Neural crest cell (in vitro differentiated cells): Measurements from ENCODE around the gene OR7G2. TPM values are rescaled to one million over a fixed set of nuclear protein-coding genes. Genes with fewer than 3 reads are reported as not detected.
"Not testable (repeated sequence)": the region's sequence is repeated elsewhere in the genome, so short reads cannot be mapped to it uniquely, and the experiment has no call there.

ENCODE experiments used
- DNase-seq: peaks from one replicate; pipeline ENCODE4 v3.0.0; 2021; ENCODE audit warnings: low read depth, mixed read lengths, low spot score
- H3K27ac Mint-ChIP-seq: one replicate; pipeline ENCODE4 v1.8.0; 2021; ENCODE audit warnings: mild to moderate bottlenecking, mixed read lengths; ENCODE audit not compliant: unreplicated experiment
- H3K27me3 Mint-ChIP-seq: 2 replicates; pipeline ENCODE4 v1.8.0; 2021; ENCODE audit warnings: low read depth, mild to moderate bottlenecking, mixed read lengths
- H3K36me3 Mint-ChIP-seq: 2 replicates; pipeline ENCODE4 v1.8.0; 2021; ENCODE audit warnings: low read depth, mild to moderate bottlenecking, mixed read lengths
- H3K4me1 Mint-ChIP-seq: 2 replicates; pipeline ENCODE4 v1.8.0; 2021; ENCODE audit warnings: mixed read lengths
- H3K4me3 Mint-ChIP-seq: one replicate; pipeline ENCODE4 v1.8.0; 2021; ENCODE audit warnings: mild to moderate bottlenecking, mixed read lengths
- H3K9me3 Mint-ChIP-seq: 2 replicates; pipeline ENCODE4 v1.8.0; 2021; ENCODE audit warnings: mixed read lengths
- CTCF ChIP-seq: fragments of 200-600 bp; sonication (generic); conservative IDR thresholded peaks from 2 replicates; pipeline ENCODE4 v1.5.0; 2021; ENCODE audit warnings: antibody characterized with exemption, mild to moderate bottlenecking
- total RNA-seq: library from RNA; stranded (reverse); gene quantifications from 2 replicates; pipeline ENCODE4 v1.2.1, GENCODE V29; 2021

Gene OR7G2
- total RNA-seq, 1 donor from 2014 or later, result not detected

- H3K36me3 Mint-ChIP-seq, result no peaks in the 10 kb centered on the region
- no peak overlapping the region for H3K4me3 Mint-ChIP-seq
- no peak for TF ChIP-seq CTCF
- no peak for DNase-seq
- no peaks in the 10 kb centered on the region for H3K9me3 Mint-ChIP-seq
- H3K27me3 Mint-ChIP-seq, result peaks cover 6% of the 10 kb centered on the region
- H3K27ac Mint-ChIP-seq, result no peak overlapping the region
- no peaks in the 10 kb centered on the region for H3K4me1 Mint-ChIP-seq
Observed at GRCh38 chr19:9060564-9061340, 46.5 kb downstream of the OR7G2 start.

- Mint-ChIP-seq H3K4me3 (no peak overlapping the region), H3K4me1 (no peaks in the 10 kb centered on the region), H3K36me3 (no peaks in the 10 kb centered on the region), H3K9me3 (no peaks in the 10 kb centered on the region), H3K27ac (peak overlapping the region; percentile 4), H3K27me3 (peaks cover 20% of the 10 kb centered on the region)
- TF ChIP-seq CTCF, result no peak
- DNase-seq, result no peak
Observed at GRCh38 chr19:9058905-9059667, 48.2 kb downstream of the OR7G2 start.

- Mint-ChIP-seq H3K27ac (no peak overlapping the region), H3K36me3 (no peaks in the 10 kb centered on the region), H3K4me3 (no peak overlapping the region), H3K27me3 (peaks cover 31% of the 10 kb centered on the region), H3K4me1 (no peaks in the 10 kb centered on the region), H3K9me3 (no peaks in the 10 kb centered on the region)
- DNase-seq, result no peak
- no peak for TF ChIP-seq CTCF
Observed at GRCh38 chr19:9057505-9058258, 49.6 kb downstream of the OR7G2 start.

- H3K27me3 Mint-ChIP-seq, result peaks cover 31% of the 10 kb centered on the region
Observed at GRCh38 chr19:9056131-9056530, 51.1 kb downstream of the OR7G2 start.

GRCh38 chr19:9054765-9055164, 52.5 kb downstream of the OR7G2 start:
- no peak for DNase-seq
- no peak for TF ChIP-seq CTCF
- Mint-ChIP-seq H3K27ac (no peak overlapping the region), H3K9me3 (no peaks in the 10 kb centered on the region), H3K27me3 (peaks cover 34% of the 10 kb centered on the region), H3K36me3 (no peaks in the 10 kb centered on the region), H3K4me3 (no peak overlapping the region), H3K4me1 (no peaks in the 10 kb centered on the region)

More at GRCh38 chr19:9056131-9056530, 51.1 kb downstream of the OR7G2 start:
- not testable (repeated sequence) for H3K27ac Mint-ChIP-seq, H3K36me3 Mint-ChIP-seq, H3K9me3 Mint-ChIP-seq, DNase-seq, H3K4me1 Mint-ChIP-seq, H3K4me3 Mint-ChIP-seq
